K562 (cell line): ENCODE data around the gene PHF1. TPM values are rescaled to one million over a fixed set of nuclear protein-coding genes. Genes with fewer than 3 reads are reported as not detected.
A peak's percentile ranks its signal among the peaks of the same experiment; 100 is the strongest.

Experiments used
- BRD4 ChIP-seq: fragments of 200-600 bp; sonication (generic); IDR thresholded peaks from 2 replicates; pipeline ENCODE4 v1.6.1; 2017; ENCODE audit warnings: inconsistent platforms
- CHD1 ChIP-seq: fragments of 200-600 bp; sonication (generic); IDR thresholded peaks from one replicate; pipeline ENCODE4 v1.6.1; 2012; ENCODE audit warnings: mild to moderate bottlenecking, moderate library complexity, low read length, inconsistent platforms
- E2F6 ChIP-seq, 2 experiments: IDR thresholded peaks; 2 replicates each; pipeline ENCODE4 v1.6.1; 2011; ENCODE audit warnings: borderline replicate concordance in 1 of 2, control low read depth in 1 of 2, low read depth in 1 of 2, low read length in 1 of 2, mild to moderate bottlenecking in 1 of 2, mixed read lengths in 1 of 2, moderate library complexity in 1 of 2; ENCODE audit not compliant: insufficient read depth in 1 of 2, insufficient read length in 1 of 2, poor library complexity in 1 of 2, severe bottlenecking in 1 of 2; ENCODE audit errors: extremely low read depth in 1 of 2
- EGR1 ChIP-seq: fragments of 450-650 bp; conservative IDR thresholded peaks from 2 replicates; pipeline ENCODE4 v1.6.1; 2017; ENCODE audit warnings: mild to moderate bottlenecking
- ELF2 ChIP-seq: fragments of 250-450 bp; sonication (Bioruptor Pico); IDR thresholded peaks from 2 replicates; pipeline ENCODE4 v1.5.0; 2021; ENCODE audit warnings: mild to moderate bottlenecking
- FIP1L1 ChIP-seq: fragments of 200-400 bp; formaldehyde crosslinking; IDR thresholded peaks from 2 replicates; pipeline ENCODE4 v1.6.1; 2018; ENCODE audit warnings: mild to moderate bottlenecking, low read depth, low read length; ENCODE audit not compliant: poor library complexity, severe bottlenecking
- FOXK1 ChIP-seq: sonication (generic); formaldehyde crosslinking; IDR thresholded peaks from 2 replicates; pipeline ENCODE4 v1.8.0; 2022; ENCODE audit warnings: missing genetic modification reagents, mild to moderate bottlenecking, borderline replicate concordance
- GATAD2A ChIP-seq: fragments of 450-650 bp; IDR thresholded peaks from 2 replicates; pipeline ENCODE4 v1.6.1; 2017
- HOMEZ ChIP-seq: fragments of 250-450 bp; sonication (Bioruptor Pico); IDR thresholded peaks from 2 replicates; pipeline ENCODE4 v1.4.0; 2020; ENCODE audit warnings: mild to moderate bottlenecking, moderate library complexity
- MLX ChIP-seq, 2 experiments: fragments of 450-650 bp in 1 of 2; sonication (generic) in 1 of 2; formaldehyde crosslinking; conservative IDR thresholded peaks; 2 replicates each; pipeline versions ENCODE4 v1.4.0 to v1.8.1; 2020 to 2022; ENCODE audit warnings: mild to moderate bottlenecking in 1 of 2, missing genetic modification reagents in 1 of 2
- MTF1 ChIP-seq: fragments of 250-450 bp; sonication (Bioruptor Pico); IDR thresholded peaks from 2 replicates; pipeline ENCODE4 v1.9.0; 2021; ENCODE audit warnings: moderate library complexity, mild to moderate bottlenecking, inconsistent platforms, borderline replicate concordance
- NKRF ChIP-seq: fragments of 450-650 bp; IDR thresholded peaks from 2 replicates; pipeline ENCODE4 v1.6.1; 2016; ENCODE audit warnings: borderline replicate concordance
- PHF8 ChIP-seq: fragments of 200-600 bp; sonication (generic); IDR thresholded peaks from 2 replicates; pipeline ENCODE4 v1.6.1; 2012; ENCODE audit warnings: mixed run types, mild to moderate bottlenecking, inconsistent platforms, low read length, moderate library complexity, borderline replicate concordance
- POLR2G ChIP-seq: fragments of 200-400 bp; formaldehyde crosslinking; IDR thresholded peaks from 2 replicates; pipeline ENCODE4 v1.6.1; 2017; ENCODE audit warnings: low read depth, mild to moderate bottlenecking, antibody characterized with exemption, low read length, moderate library complexity
- SMAD1 ChIP-seq: fragments of 150-350 bp; IDR thresholded peaks from 2 replicates; pipeline ENCODE4 v1.6.1; 2014; ENCODE audit warnings: low read length, low read depth; ENCODE audit not compliant: partially characterized antibody
- ZNF174 ChIP-seq: fragments of 250-450 bp; sonication (Bioruptor Pico); IDR thresholded peaks from 2 replicates; pipeline ENCODE4 v1.4.0; 2020; ENCODE audit warnings: mild to moderate bottlenecking
- ZNF592 ChIP-seq: fragments of 450-650 bp; IDR thresholded peaks from 2 replicates; pipeline ENCODE4 v1.6.1; 2017; ENCODE audit warnings: antibody characterized with exemption, mild to moderate bottlenecking
- polyA plus RNA-seq, 8 experiments: library from polyadenylated mRNA; depleted of rRNA in 4 of 8; stranded (reverse) in 5 of 8; unstranded in 3 of 8; fragments of >200 nt; fragmentation: Nextera tagmentation in 2 of 8; fragmentation: Illumina TruSeq in 1 of 8; extraction: Ambion mirVana in 2 of 8; extraction: Trizol in 1 of 8; gene quantifications; 2 replicates each; pipeline versions ENCODE4 v1.2.1 to v1.2.3, GENCODE V29; 2011 to 2014; ENCODE audit warnings: inconsistent platforms in 1 of 8, missing spikeins in 1 of 8
- total RNA-seq, 7 experiments: library from RNA; depleted of rRNA in 6 of 7; stranded (reverse); fragments of >200 nt in 6 of 7; fragmentation: Illumina TruSeq in 2 of 7; extraction: Trizol in 2 of 7; gene quantifications; 2 replicates each; pipeline versions ENCODE4 v1.2.1 to v1.2.3, GENCODE V29; 2011 to 2021; ENCODE audit warnings: low replicate concordance in 1 of 7

Gene PHF1
- total and polyA plus RNA-seq, 9 of the 15 experiments (the other 6 are each of a cell fraction or from before 2014, with no cell fraction given): 3.7 to 64.2 (median 33.7) TPM

GRCh38 chr6:33391922-33392594, 18.8 kb upstream of the PHF1 start (continued):
- TF ChIP-seq PHF8: peak; percentile 81; the same call in 1 of the 2 replicates
- no peak for TF ChIP-seq HOMEZ (CRISPR knock-in tag)
- peak; percentile 82; the same call in 1 of the 2 replicates for TF ChIP-seq NKRF
- TF ChIP-seq EGR1: peak; percentile 84
- TF ChIP-seq FIP1L1: no peak
- 0 out of 2 replicates have a peak, but pooled peaks have one; percentile 20 for TF ChIP-seq MTF1 (CRISPR knock-in tag)
- TF ChIP-seq BRD4: 0 out of 2 replicates have a peak, but pooled peaks have one; percentile 38
- TF ChIP-seq CHD1: peak; percentile 72
- TF ChIP-seq ELF2: no peak; the same call in 1 of the 2 replicates
- no peak for TF ChIP-seq FOXK1 (CRISPR knock-in tag)
- TF ChIP-seq GATAD2A: no peak
- no peak for TF ChIP-seq E2F6 (IDR thresholded peaks at IDR 0.05; ENCODE audit: borderline replicate concordance in 1 of 2, extremely low read depth in 1 of 2, insufficient read depth in 1 of 2, insufficient read length in 1 of 2, low read depth in 1 of 2, low read length in 1 of 2, poor library complexity in 1 of 2, severe bottlenecking in 1 of 2)
- 0 out of 2 replicates have a peak, but pooled peaks have one; percentile 33 for TF ChIP-seq ZNF592
- TF ChIP-seq MLX (CRISPR knock-in tag; conservative IDR thresholded peaks at IDR 0.05): no peak
- TF ChIP-seq SMAD1: no peak
- TF ChIP-seq ZNF174: no peak
- TF ChIP-seq POLR2G: peak; percentile 74
